T-helper 22 cell (primary cell): ENCODE measurements around the gene NR3C2.

ENCODE experiments used
- DNase-seq: peaks from one replicate; pipeline ENCODE4 v3.0.0-alpha.2; 2020; ENCODE audit warnings: low read depth

NR3C2 gene

DNA sequence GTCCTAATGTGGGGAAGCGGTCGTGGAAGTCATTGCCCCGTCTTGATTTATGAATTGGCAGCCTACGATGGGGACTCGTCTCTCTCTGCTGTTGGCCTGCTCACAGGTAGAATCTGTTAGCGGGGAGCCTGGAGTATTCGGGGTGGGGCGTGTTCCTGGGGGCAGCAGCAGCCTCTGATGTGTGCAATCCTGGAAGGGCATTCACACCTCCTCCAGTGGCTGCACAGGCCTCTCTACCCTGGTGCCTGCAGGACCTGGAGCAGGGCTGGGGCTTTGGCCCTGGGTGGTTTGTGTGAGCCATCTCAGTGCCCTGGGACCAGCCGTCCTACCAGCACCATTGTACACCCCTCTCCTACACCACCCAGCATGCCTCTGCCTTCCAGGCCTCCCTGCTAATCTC lies 369.4 kb downstream of the NR3C2 start:
- no peak for DNase-seq

DNA sequence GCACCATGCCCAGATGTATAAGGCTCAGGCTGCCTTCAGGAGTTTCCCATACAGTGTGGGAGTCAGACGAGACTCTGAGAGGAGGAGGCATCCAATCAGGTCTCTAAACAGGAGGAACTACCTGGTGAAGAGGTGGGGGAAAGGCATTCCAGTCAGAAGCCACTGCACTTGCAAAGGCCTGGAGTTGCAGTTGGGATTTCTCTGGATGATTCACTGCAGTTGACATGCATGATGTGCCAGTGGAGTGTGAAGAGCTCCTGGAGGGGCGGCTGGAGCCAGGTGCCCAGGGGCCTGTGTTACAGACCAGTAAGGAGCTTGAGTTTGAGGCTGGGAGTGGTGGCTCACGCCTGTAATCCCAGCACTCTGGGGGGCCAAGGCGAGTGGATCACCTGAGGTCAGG lies 371.2 kb downstream of the NR3C2 start:
- DNase-seq, result no peak

- no peak for DNase-seq
Measured at GRCh38 chr4:148069895-148070178, 372.4 kb downstream of the NR3C2 start.

DNA sequence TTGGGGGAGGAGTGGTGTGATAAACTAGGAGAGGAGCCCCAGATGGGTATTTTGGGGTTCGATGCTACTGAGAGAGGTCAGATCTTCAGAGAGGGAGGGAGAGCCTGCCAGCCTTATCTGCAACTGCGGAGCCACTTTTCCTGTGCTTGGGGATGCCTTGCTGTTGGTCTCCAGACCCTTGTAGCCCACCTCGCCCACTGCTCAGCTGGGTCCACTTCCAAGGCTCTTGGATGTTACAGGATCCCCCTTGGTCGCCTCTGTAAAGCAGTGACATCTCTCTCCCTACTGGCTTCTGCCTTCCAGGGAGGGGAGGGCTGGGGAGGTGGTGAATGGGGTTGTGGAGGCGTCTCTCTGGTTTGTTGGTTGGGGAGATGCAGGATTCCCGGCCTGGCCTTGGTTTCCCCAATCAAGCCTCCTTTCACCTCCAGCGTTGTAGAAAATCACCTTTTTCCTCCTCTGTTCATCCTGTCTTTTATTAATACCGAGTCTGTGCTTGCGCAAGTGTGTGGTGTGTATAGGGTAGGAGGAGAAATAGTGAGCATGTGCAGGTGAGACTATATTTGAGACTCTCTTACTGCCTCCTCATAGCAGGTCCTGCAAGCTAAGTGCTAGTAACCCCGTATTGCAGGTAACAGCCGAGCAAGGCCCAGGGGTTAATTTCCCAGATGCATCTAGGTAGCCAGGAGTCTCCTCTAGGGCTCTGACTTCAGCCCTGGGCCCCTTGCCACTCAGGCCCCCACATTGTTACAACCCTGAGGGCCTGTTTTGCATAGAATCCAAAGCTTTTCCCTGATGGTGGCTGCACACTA lies 372.9 kb downstream of the NR3C2 start:
- DNase-seq, result no peak

DNA sequence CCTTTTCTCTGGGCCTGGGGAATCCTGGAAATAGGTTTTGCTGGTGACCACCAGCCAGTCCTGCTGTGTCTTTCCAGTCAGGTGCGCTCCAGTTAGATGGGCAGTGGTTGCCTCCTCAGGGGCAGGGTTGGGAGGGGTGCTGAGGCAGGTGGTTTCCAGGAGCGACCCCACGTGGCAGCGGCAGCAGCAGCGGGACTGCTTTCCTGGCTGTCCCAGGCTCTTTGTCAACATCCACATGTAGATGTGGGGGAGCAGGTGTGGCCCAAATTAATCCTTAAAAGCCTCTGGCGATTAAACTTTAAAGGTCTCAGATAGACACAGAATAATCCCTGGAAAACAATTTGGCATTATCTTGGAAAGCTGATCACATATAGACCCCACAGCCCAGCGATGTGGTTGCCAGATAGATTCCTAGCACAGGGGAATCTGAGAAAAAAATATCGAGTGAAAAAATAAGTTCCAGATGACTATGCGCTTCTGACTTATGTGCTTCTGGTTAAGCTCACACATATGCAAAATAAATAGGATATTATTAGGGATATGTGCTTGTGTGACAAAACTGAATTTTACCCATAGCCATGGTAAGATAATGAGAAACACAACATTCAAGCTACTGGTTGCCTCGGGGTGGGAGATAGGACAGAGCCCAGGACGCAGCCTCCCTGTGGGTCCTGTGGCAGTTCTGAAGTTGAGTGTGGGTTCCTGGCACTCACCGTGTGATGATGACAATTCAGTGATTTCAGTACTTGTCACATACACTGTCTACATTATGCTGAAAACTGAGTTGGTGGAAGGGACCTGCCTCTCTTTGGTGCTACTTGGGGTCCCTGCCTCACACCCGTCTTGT lies 373.9 kb downstream of the NR3C2 start:
- no peak for DNase-seq

- DNase-seq, result no peak
Measured at GRCh38 chr4:148067301-148067916, 374.8 kb downstream of the NR3C2 start.

DNA sequence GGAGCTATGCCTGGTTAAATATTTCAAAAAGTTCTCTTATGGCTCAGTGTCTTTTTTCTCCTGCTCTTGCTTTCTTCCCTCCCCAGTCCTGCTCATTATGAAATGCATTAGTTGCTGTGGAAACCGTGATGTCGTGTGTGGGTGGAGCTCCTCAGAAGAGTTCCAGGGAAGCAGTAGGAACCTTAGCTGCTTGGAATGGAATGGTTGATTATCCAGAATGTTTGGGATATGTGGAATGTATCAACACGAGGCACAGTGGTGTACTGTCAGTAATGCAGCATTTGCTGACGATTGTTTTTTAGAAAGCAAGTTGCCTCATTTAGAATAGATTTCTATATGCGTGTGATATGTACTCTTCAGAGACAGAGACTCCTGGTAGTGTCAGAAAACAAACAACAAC lies 377.1 kb downstream of the NR3C2 start:
- no peak for DNase-seq

DNA sequence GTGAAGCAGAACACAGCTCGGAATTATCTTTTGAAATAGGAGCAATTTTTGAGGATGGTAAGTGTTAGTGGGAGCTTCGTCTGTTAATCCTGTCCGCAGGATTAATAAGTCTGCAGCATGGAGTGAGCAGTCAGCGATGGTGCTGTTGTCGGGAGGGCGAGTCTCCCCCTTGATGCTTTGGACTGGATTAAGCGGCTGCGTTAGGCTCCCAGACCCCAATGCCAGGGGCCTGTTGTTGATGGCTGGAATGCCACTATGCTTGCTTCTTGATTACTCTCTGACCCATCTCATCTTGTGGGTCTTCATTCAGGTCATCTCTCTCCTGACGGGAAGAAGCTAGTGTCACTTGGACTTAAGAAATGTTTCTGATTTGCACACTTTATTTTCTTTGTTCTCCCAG lies 377.8 kb downstream of the NR3C2 start:
- DNase-seq, result no peak

DNA sequence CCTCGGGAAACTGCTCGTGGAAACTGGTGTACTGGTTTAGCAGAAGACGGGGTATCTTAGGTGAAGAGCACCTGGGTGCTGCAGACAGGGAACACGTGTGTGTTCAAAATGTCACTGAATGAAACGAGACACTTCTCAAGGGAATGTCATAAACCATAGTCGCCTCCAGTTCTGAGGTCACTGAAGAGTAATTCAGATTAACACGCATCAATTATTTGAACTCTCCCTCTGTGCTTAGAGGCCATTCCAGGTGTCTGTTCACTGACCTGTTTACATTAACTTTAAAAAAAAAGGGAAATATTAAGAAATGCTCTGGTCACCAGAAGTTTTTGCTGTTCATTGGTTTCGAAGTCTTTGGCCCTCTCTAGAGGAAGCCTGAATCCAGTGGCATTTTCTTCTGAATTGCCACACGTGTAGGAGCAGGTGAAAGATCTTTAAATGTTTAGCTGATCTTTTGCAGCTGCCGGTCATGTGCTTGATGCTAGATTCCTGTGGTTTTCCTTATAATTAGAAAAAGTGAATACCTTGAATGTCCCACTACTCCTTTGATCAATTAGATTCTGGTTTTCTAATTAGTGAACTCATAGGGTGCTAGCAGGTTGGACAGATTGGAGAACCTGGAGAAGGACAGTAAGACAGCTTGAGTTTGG lies 379.8 kb downstream of the NR3C2 start:
- no peak for DNase-seq

- no peak for DNase-seq
Measured at GRCh38 chr4:148061795-148062194, 380.4 kb downstream of the NR3C2 start.

- no peak for DNase-seq
Measured at GRCh38 chr4:148061141-148061481, 381.1 kb downstream of the NR3C2 start.

- DNase-seq, result no peak
Measured at GRCh38 chr4:148060264-148061140, 381.7 kb downstream of the NR3C2 start.

- DNase-seq, result no peak
Measured at GRCh38 chr4:148059617-148060180, 382.5 kb downstream of the NR3C2 start.

DNA sequence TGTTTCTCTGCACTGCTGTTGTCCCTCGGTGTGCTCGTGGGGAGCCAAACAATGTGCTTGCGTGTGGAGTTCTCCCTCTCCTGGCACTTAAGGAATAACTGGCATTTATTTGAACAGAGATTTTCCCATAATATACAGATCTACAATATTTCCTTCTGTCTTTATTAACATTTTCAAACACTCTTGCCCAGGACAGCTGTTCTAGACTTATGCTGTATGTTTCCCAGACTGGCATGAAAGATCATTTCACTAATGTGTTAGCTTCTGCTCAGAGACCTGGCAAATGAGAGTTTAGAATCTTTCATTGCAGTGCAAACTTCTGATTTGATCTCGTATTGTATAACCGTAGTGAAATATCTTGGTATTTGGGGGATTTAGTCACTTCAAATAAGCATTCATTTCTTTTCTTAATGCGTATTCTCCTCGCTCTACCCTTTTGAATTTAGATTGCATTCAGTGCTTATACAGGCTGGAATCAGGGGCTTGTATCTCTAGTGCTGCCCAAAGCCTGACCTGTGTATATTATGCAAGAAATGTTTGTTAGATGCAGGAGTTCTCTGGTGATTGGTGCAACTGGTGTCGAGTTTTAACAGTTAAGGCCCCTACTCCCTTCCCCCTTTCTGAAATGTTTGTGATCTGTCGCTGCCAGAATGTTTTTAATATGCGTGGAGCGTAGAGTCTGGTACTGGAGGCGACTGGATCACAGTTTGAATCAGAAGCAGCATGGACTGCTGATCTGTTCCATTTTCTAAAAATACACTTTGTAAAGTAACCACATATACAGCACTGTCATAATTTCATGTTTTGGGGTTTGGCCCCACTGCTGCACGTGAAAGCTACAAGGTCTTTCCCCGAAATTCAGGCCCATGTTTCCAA lies 384.0 kb downstream of the NR3C2 start:
- DNase-seq, result no peak

DNA sequence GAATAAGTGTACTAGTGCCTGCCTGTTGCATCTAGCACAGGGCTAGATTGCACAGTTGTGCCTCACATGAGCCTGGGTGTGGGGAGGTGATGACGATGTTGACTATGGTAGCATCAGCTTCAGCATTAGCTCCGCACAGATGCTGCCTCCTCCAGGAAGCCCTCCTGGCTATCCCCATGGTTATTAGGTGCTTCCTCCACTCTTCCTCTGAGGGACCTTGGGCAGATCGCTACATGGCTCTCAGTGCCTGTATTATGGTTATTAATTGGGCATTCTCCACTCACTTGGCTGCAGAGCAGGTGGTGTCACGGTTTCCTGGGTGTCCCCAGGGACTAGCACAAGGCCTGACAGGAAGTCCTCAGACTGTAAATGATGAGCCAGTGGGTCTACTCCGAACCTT lies 384.7 kb downstream of the NR3C2 start:
- DNase-seq, result no peak

DNA sequence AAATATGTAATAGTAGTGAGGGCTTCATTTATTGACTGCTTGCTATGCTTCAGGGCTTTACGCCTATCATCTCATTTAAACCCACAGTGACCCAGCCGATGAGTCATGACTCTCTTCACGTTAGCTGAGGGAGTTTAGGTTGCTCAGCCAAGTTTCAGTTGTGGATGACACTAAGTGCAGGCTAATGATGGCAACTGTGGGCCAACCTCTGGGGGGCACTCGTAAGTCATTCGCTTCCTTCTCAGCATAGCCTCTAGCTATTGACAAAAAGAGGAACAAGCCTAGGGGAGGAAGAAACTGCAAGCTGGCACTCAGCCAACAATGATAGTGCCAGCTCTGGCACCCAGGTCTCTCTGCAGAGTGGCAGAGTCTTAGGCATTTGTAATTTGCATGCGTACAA lies 385.3 kb downstream of the NR3C2 start:
- peak; percentile 32 for DNase-seq

GRCh38 chr4:148055844-148056243 lies 386.4 kb downstream of the NR3C2 start:
- no peak for DNase-seq

GRCh38 chr4:148054275-148054674 lies 387.9 kb downstream of the NR3C2 start:
- DNase-seq, result no peak

DNA sequence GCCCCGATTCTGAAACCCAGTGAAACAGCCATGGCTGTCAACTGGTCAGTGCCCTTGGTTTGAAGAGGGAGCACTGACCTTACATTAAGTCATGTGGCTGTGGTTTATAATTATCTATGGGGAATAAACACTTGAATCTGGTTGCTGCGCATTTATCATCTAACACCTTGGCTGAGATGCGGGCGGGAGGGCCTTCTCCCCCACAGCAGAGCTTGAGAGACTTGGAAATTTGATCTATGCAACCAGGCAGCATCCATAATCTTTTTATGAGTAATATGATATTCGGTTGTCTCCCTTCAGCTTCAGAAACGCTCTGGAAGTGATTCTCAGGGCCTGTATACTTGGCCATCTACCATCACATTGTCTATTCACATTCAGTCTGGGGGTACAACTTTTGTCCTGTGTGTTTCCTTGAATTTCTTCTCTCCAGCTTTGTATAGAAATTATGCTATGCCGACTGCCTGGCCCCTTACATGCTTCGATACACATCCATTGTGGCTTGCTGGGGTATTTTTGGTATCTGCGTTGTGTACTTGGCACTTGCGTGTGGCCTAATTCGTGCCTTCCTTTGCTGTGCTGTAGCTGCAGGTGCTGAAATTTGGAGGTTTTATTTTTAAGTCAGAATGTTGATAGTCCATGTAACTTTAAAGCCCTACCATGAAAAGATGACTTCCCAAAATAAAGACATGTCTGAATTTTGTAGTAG lies 388.8 kb downstream of the NR3C2 start:
- no peak for DNase-seq

- no peak for DNase-seq
Measured at GRCh38 chr4:148052448-148052847, 389.8 kb downstream of the NR3C2 start.
